ENCODE measurements around the gene PIAS2. TPM values are rescaled to one million over a fixed set of nuclear protein-coding genes. Genes with fewer than 3 reads are reported as not detected.

The PIAS2 gene
- total and polyA plus RNA-seq, 2 of the 13 experiments (the other 11 are each of a cell fraction or from before 2014, with no cell fraction given) = 12.2 to 12.7 TPM

DNA sequence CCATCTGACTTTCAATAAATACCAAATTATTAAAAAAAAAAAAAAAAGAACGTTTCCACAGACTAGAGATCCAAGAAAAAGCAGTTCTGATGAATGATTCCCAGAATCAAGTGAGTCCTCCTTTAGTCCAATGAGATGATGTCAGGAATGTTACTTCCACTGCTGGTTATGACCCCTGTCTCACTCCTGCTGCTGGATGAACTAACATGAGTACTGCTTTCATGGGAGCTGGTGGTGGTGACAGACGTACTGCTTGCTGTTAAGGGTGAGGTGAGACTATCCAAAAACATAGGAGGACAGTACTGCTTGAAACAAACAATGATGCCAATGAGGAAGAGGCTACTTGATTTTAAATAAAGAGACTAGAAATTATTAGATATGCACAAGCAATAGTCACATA, 105.0 kb downstream of the PIAS2 start:
- Histone ChIP-seq H3K4me1 (ENCODE audit: insufficient read depth, low read length) (peaks cover 10% of the 10 kb centered on the region; the same call in 1 of the 2 replicates), H3K4me3 (replicated peaks in 1 of 3; ENCODE audit: insufficient read depth in 1 of 3, low read depth in 2 of 3, low read length in 3 of 3) (no peak overlapping the region), H3K4me2 (ENCODE audit: low read depth, low read length) (no peak overlapping the region), H3K79me2 (ENCODE audit: insufficient read depth, low read length) (no peaks in the 10 kb centered on the region), H3K9me3 (ENCODE audit: low read length) (no peaks in the 10 kb centered on the region), H3K36me3 (replicated peaks in 1 of 2; ENCODE audit: control insufficient read depth in 1 of 2, insufficient read depth in 2 of 2, low read length in 2 of 2) (no peaks in the 10 kb centered on the region), H2AFZ (ENCODE audit: low read length) (no peak overlapping the region), H3K27me3 (ENCODE audit: control insufficient read depth in 1 of 2, insufficient read depth in 2 of 2, low read length in 2 of 2) (no peaks in the 10 kb centered on the region), H3K9ac (ENCODE audit: insufficient read depth, low read depth, low read length) (no peak overlapping the region), H4K20me1 (ENCODE audit: insufficient read depth, low read length) (no peaks in the 10 kb centered on the region; the same call in 1 of the 2 replicates), H3K27ac (ENCODE audit: extremely low read length, insufficient read depth, low read length) (no peak overlapping the region)
- in situ Hi-C loops (cut with HindIII; ENCODE audit: extremely low pct_ligation_motif_present, low pct_unique_long_range_greater_than_20kb) = no loop called here
- TF ChIP-seq ZSCAN30 (CRISPR knock-in tag; IDR thresholded peaks at IDR 0.05) (no peak), ZNF879 (CRISPR knock-in tag; IDR thresholded peaks at IDR 0.05) (no peak), ZBTB1 (CRISPR knock-in tag; IDR thresholded peaks at IDR 0.05; ENCODE audit: borderline replicate concordance) (no peak), MTA3 (CRISPR knock-in tag; IDR thresholded peaks at IDR 0.05) (no peak), MED13 (CRISPR knock-in tag; IDR thresholded peaks at IDR 0.05) (no peak), ZIK1 (CRISPR knock-in tag; IDR thresholded peaks at IDR 0.05; ENCODE audit: borderline replicate concordance, low read depth) (no peak), DNMT3B (CRISPR knock-in tag; conservative IDR thresholded peaks at IDR 0.05) (no peak), NCOA2 (CRISPR knock-in tag; IDR thresholded peaks at IDR 0.05) (no peak), U2AF1 (optimal IDR thresholded peaks at IDR 0.05; ENCODE audit: low read depth, low read length) (no peak), PTBP1 (IDR thresholded peaks at IDR 0.05; ENCODE audit: low read depth, low read length, poor library complexity, severe bottlenecking) (no peak)
- TF ChIP-seq, protein P1, sequence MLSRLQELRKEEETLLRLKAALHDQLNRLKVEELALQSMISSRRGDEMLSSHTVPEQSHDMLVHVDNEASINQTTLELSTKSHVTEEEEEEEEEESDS (CRISPR knock-in tag; IDR thresholded peaks at IDR 0.05; ENCODE audit: borderline replicate concordance) = no peak
- TF ChIP-seq, protein P2, sequence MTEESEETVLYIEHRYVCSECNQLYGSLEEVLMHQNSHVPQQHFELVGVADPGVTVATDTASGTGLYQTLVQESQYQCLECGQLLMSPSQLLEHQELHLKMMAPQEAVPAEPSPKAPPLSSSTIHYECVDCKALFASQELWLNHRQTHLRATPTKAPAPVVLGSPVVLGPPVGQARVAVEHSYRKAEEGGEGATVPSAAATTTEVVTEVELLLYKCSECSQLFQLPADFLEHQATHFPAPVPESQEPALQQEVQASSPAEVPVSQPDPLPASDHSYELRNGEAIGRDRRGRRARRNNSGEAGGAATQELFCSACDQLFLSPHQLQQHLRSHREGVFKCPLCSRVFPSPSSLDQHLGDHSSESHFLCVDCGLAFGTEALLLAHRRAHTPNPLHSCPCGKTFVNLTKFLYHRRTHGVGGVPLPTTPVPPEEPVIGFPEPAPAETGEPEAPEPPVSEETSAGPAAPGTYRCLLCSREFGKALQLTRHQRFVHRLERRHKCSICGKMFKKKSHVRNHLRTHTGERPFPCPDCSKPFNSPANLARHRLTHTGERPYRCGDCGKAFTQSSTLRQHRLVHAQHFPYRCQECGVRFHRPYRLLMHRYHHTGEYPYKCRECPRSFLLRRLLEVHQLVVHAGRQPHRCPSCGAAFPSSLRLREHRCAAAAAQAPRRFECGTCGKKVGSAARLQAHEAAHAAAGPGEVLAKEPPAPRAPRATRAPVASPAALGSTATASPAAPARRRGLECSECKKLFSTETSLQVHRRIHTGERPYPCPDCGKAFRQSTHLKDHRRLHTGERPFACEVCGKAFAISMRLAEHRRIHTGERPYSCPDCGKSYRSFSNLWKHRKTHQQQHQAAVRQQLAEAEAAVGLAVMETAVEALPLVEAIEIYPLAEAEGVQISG (CRISPR knock-in tag; IDR thresholded peaks at IDR 0.05) = no peak
- TF ChIP-seq, protein P3, sequence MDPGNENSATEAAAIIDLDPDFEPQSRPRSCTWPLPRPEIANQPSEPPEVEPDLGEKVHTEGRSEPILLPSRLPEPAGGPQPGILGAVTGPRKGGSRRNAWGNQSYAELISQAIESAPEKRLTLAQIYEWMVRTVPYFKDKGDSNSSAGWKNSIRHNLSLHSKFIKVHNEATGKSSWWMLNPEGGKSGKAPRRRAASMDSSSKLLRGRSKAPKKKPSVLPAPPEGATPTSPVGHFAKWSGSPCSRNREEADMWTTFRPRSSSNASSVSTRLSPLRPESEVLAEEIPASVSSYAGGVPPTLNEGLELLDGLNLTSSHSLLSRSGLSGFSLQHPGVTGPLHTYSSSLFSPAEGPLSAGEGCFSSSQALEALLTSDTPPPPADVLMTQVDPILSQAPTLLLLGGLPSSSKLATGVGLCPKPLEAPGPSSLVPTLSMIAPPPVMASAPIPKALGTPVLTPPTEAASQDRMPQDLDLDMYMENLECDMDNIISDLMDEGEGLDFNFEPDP (CRISPR knock-in tag; conservative IDR thresholded peaks at IDR 0.05) = no peak
- WGBS (ENCODE audit: low lambda C conversion rate) = 90% methylated on average over 2 of the region's 2 CpGs
- ChIA-PET POLR2A (no interaction called here), CTCF (ENCODE audit: low intra/inter-chr PET ratio, low total read pairs) (no interaction called here)
- DNase-seq (ENCODE audit: low spot score) = no peak
- no peak for FAIRE-seq
- intact Hi-C loops (cut with micrococcal nuclease; ENCODE audit: unreplicated experiment) = no loop called here
- BruUV-seq (replicated peaks) = no TSS peak
- ATAC-seq = no peak
